Adrenal gland (tissue), 12 donors: ENCODE results near the gene NDUFS8. TPM values are rescaled to one million over a fixed set of nuclear protein-coding genes. Genes with fewer than 3 reads are reported as not detected.

Experiments used
- DNase-seq, 7 donors: peaks; one replicate each; pipeline ENCODE4 v3.0.0-alpha.2; 2019 to 2020
- H3K27ac ChIP-seq, 5 donors: fragments of 200-600 bp; sonication (generic) in 4 of 5; 1 replicate in 3 of 5; 2 replicates in 2 of 5; pipeline versions ENCODE4 v1.5.1 to v1.8.0; 2016 to 2020; ENCODE audit warnings: mild to moderate bottlenecking in 1 of 5
- H3K27me3 ChIP-seq: fragments of 200-600 bp; 2 replicates; pipeline ENCODE4 v1.8.0; 2021
- H3K36me3 ChIP-seq, 2 donors: fragments of 200-600 bp; replicated peaks in 1 of 2; 1 replicate in 1 of 2; 2 replicates in 1 of 2; pipeline versions ENCODE4 v1.5.1 to v1.8.0; 2018 to 2022
- H3K4me1 ChIP-seq, 2 donors: fragments of 200-600 bp; replicated peaks in 1 of 2; 1 replicate in 1 of 2; 2 replicates in 1 of 2; pipeline versions ENCODE4 v1.5.1 to v1.8.0; 2018 to 2021
- H3K4me3 ChIP-seq, 4 donors: fragments of 200-600 bp; sonication (generic) in 3 of 4; one replicate each; pipeline ENCODE4 v1.5.1; 2016 to 2018
- H3K9me3 ChIP-seq, 3 donors: fragments of 200-600 bp; sonication (generic) in 1 of 3; replicated peaks in 1 of 3; 1 replicate in 2 of 3; 2 replicates in 1 of 3; pipeline versions ENCODE4 v1.5.1 to v1.8.0; 2016 to 2021
- CTCF ChIP-seq, 6 experiments: fragments of 450-650 bp in 4 of 6; fragments of 200-600 bp in 2 of 6; sonication (generic) in 1 of 6; IDR thresholded peaks; 1 replicate in 5 of 6; 2 replicates in 1 of 6; pipeline versions ENCODE4 v1.5.1 to v1.8.0; 2016 to 2021; ENCODE audit warnings: antibody characterized with exemption in 6 of 6, mild to moderate bottlenecking in 2 of 6, moderate library complexity in 1 of 6
- POLR2A ChIP-seq, 2 donors: fragments of 450-650 bp; IDR thresholded peaks; one replicate each; pipeline ENCODE4 v1.6.1; 2017; ENCODE audit warnings: antibody characterized with exemption in 2 of 2, mild to moderate bottlenecking in 2 of 2, moderate library complexity in 1 of 2
- WGBS, 4 donors: extraction: QIAGEN DNeasy Blood & Tissue Kit in 2 of 4; methylation state at CpG; one replicate each; pipeline versions ENCODE4 v1.1.5 to v1.1.7; 2013 to 2017; 5-methylcytosine and 5-hydroxymethylcytosine counted together
- intact Hi-C, 2 donors: fragments of 100-400 bp; cut with DNase I; formaldehyde crosslinking; loops; one replicate each; pipeline versions ENCODE4 v1.14.1 to v1.15.0; 2022 to 2023
- polyA plus RNA-seq, 3 donors: library from polyadenylated mRNA; stranded (reverse); fragments of 200-250 nt in 2 of 3; fragments of 350-450 nt in 1 of 3; fragmentation: Illumina TruSeq in 1 of 3; extraction: RNeasy Lipid Tissue Mini Kit (QIAGEN cat#74804) in 1 of 3; gene quantifications; one replicate each; pipeline ENCODE4 v1.2.3, GENCODE V29; 2013 to 2014
- total RNA-seq, 9 donors: library from RNA; depleted of rRNA in 4 of 9; stranded (reverse); fragments of >200 nt in 4 of 9; fragments of 120-200 nt in 1 of 9; fragmentation: NEBNext Ultra II Directional in 1 of 9; extraction: Animal tissue kit (Norgen Biotek cat#: 25700) in 1 of 9; gene quantifications; one replicate each; pipeline versions ENCODE4 v1.1.0 to v1.2.4, GENCODE V29; 2013 to 2023
- donor health status: healthy with polysubstance abuse.
- donor health status: Bipolar disorder and iron deficiency.
- donor health status: DM: yes; HTN: yes; CAD: no.
- donor health status: DM: no; HTN: no; CAD: no.
- donor health status: DM: no; HTN: no; CAD: no.
- donor health status: DM: yes; HTN: yes; CAD: no.

Gene NDUFS8
- total and polyA plus RNA-seq, 12 donors: 199 to 1,037 (median 520) TPM

DNA sequence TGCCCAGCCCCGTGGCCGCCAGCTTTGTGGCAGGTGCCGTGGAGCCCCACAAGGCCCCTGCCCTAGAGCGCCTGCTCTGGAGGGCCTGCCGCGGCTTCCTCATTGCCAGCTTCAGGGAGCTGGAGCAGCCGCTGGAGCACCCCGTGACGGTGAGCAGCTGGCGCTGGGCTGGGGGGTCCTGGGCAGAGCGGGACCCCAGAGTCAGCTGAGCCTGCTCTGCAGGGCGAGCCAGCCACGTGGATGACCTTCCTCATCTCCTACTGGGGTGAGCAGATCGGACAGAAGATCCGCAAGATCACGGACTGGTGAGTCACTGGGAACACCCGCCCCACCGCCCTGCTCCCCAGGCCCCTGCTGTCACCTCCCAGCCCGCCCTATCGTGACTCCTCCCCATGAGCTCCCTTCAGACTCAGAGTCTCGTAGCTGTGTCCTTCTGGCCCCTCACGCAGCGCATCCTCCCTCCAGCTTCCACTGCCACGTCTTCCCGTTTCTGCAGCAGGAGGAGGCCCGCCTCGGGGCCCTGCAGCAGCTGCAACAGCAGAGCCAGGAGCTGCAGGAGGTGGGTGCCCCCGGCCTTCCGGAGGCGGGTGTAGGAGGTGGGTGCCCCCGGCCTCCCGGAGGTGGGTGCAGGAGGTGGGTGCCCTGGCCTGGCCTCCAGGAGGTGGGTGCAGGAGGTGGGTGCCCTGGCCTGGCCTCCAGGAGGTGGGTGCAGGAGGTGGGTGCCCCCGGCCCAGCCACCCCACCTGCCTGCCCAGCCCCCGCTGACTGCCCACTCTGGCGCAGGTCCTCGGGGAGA is 13.1 kb downstream of the NDUFS8 start:
- 46 to 71% (median 57%) methylated on average over 7 to 36 of the region's 36 CpGs for WGBS, 4 donors
- DNase-seq: peak; percentile 84 to 96 (median 93)
- no peak overlapping the region for H3K4me3 ChIP-seq
- H3K4me1 ChIP-seq: peaks cover 35 to 44% of the 10 kb centered on the region in 2 donors
- no peaks in the 10 kb centered on the region for H3K27me3 ChIP-seq
- peak in 1 of 2 donors; percentile 71 for TF ChIP-seq POLR2A (IDR thresholded peaks at IDR 0.05)
- no peak for TF ChIP-seq CTCF (IDR thresholded peaks at IDR 0.05)
- peak overlapping the region; percentile 53 to 97 (median 92) for H3K27ac ChIP-seq
- H3K9me3 ChIP-seq: no peaks in the 10 kb centered on the region
- intact Hi-C loops: loop anchor here in 1 of 2 donors (10.0 kb wide), 1 partner anchor 161 kb away; no protein-coding TSS in a partner anchor
- H3K36me3 ChIP-seq: peaks cover 0 to 65% of the 10 kb centered on the region in 2 donors

DNA sequence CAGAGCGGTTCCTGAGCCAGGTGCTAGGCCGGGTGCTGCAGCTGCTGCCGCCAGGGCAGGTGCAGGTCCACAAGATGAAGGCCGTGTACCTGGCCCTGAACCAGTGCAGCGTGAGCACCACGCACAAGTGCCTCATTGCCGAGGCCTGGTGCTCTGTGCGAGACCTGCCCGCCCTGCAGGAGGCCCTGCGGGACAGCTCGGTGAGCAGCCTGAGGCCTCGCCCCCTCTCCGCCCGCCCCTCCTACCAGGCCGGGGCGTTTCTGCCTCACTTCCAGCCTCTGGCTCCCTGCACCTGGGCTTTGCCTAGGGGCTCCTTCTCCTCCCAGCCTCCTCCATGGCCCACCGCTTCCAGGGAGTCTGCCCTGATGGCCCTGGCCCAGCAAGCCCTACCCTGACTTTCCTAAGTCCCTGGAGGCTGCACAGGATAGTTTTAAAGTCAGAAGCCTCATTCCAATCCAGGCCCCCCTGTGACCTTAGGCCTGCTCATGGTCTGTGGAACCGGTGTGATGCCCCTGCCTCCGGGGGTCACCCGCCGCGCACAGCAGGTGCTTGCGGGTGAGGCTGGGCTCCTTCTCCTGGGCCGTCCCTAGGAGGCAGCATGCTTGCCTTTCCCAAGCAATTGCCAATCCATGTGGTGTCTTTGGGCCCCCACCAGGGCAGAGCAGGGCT is 13.8 kb downstream of the NDUFS8 start:
- H3K27ac ChIP-seq: peak overlapping the region in 3 of 5 donors; percentile 92 to 97 (median 95)
- TF ChIP-seq POLR2A (IDR thresholded peaks at IDR 0.05) (no peak), CTCF (IDR thresholded peaks at IDR 0.05) (no peak)
- H3K9me3 ChIP-seq: no peaks in the 10 kb centered on the region
- intact Hi-C loops: loop anchor here in 1 of 2 donors (10.0 kb wide), 1 partner anchor 161 kb away; no protein-coding TSS in a partner anchor
- H3K27me3 ChIP-seq: no peaks in the 10 kb centered on the region
- 80 to 87% (median 83%) methylated on average over 8 to 24 of the region's 24 CpGs for WGBS, 4 donors
- peaks cover 0 to 72% of the 10 kb centered on the region in 2 donors for H3K36me3 ChIP-seq
- H3K4me1 ChIP-seq: peaks cover 33 to 40% of the 10 kb centered on the region in 2 donors
- no peak overlapping the region for H3K4me3 ChIP-seq
- DNase-seq: peak in 6 of 7 donors; percentile 4 to 60 (median 30)

- H3K27ac ChIP-seq: no peak overlapping the region
- no peak overlapping the region for H3K4me3 ChIP-seq
- WGBS, 4 donors: 95 to 100% (median 96%) methylated on average over 2 to 18 of the region's 18 CpGs
- no peak for DNase-seq
- TF ChIP-seq CTCF (IDR thresholded peaks at IDR 0.05) (no peak), POLR2A (IDR thresholded peaks at IDR 0.05) (no peak)
- H3K9me3 ChIP-seq: no peaks in the 10 kb centered on the region
- peaks cover 0 to 79% of the 10 kb centered on the region in 2 donors for H3K36me3 ChIP-seq
- H3K27me3 ChIP-seq: no peaks in the 10 kb centered on the region
- intact Hi-C loops: loop anchor here in 1 of 2 donors (10.0 kb wide), 1 partner anchor 160 kb away; no protein-coding TSS in a partner anchor
- H3K4me1 ChIP-seq: peaks cover 27 to 33% of the 10 kb centered on the region in 2 donors
Measured at GRCh38 chr11:68044898-68045351, 14.4 kb downstream of the NDUFS8 start.
